HL-60/S4 treated with phorbol 12-myristate 13-acetate at 8.2 ng/mL for 4 days and 3 days (cell line): Measurements from ENCODE around the gene MTHFD2.

ENCODE experiments used
- in situ Hi-C: fragments of 300-500 bp; cut with MboI; formaldehyde crosslinking; loops from 2 replicates; pipeline ENCODE4 v1.15.0; 2022; ENCODE audit warnings: low sequenced_read_pairs

The MTHFD2 gene

DNA sequence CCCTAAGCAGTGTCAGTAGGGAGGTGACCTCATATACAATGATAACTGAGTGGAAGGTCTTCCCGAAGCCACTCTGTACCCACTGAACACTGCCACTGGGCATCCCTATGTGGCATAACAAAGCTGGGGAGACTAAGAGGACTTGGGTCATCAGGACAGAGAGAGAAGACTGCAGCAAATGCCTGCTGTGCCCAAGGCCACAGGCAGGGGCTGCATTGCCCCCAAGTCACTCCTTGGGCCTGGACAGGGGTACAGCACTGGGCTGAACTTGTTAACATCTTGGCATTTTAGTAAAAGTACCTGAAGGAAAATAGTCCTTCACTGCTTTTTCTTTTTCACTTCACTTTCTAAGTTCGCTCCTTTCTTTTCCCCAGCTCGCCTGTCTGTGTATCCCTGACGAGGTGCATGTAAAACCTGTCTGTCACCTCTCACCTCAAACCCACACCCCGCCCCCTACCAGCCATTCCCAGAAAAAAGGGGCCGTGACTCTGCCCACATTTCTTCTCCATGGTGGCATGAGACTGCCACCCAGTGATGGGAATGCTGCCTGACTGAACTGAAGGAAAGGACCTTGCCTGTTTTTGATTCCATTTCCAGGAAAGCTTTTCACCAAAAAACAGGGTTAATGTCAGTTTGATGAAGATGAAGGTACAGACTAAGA is 62.9 kb downstream of the MTHFD2 start:
- in situ Hi-C loops = no loop called here

DNA sequence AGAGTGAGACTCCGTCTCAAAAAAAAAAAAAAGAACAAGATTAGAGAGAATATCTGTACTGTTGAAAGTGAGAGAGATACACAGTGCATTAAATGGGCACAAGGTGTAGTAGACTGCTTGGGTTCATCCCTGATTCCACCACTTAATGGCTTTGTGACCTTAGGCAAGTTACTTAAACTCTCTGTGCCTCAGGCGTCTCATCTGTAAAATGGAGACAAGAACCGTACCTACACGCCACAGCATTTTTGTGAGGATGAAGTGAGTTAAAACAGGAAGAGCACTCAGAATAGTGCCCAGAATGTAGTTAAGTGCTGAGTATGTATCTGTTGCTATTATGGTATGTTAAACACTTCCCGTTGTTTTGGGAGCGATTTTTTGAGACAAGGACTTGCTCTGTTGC is 64.3 kb downstream of the MTHFD2 start:
- in situ Hi-C loops = no loop called here

DNA sequence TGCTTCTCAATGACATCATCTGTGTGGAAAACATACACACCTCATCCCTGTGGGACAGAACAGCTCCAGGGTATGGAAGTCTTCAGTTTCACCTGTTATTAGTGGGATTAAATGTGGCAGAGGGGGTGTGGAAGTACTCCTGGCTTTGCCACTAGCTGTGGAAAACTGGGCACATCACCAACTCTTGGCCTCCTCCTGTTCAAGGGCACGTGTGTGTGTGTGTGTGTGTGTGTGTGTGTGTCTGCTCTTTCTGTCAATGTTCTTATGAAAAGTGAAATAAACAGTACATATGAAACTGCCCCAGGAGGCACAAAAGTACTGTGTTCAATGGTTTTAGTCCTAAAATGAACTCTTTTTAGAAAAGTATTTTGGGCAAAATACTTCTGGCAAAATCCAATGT is 65.9 kb downstream of the MTHFD2 start:
- in situ Hi-C loops = no loop called here

DNA sequence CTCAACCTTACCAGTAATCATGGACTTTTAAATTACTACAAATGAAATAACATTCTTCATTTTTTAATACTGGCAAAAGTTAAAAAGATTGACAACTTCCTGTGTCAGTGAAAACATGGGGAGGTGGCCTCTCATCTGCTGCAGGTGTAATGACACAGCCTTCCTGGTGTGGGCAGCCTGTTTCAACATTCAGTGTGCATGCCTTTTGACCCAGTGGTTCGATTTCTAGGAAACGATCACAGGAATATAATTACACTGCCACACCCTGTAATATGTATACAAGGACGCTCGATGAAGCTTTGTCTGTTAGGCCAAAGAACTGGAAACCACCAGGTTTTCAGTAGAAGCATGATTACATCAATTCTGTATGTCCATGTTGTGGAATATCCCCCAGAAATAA is 68.7 kb downstream of the MTHFD2 start:
- in situ Hi-C loops = no loop called here
